ENCODE data around the gene CRABP1. TPM values are rescaled to one million over a fixed set of nuclear protein-coding genes. Genes with fewer than 3 reads are reported as not detected.

CRABP1 gene
- total RNA-seq, 1 donor from 2014 or later, result not detected

DNA sequence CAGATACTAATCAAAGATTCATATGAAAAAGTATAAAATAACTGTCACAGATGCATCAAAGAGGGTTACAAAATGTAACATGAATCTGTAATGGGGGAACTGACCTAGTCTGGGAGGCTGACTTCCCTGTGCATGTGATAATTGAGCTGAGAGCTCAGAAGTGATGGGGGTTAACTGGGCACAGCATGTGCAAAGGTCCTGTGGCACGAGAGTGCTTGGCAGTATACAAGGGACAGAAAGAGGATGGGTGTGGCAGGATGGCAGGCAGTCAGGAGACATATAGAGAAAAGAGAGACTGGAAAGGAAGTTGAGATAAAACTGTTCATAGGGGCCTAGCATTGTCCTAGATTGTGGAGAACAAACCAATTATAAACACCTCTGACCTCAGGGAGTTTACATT lies 50.1 kb downstream of the CRABP1 start:
- intact Hi-C loops (cut with DNase I), result no loop called here
- TF ChIP-seq, protein P1, sequence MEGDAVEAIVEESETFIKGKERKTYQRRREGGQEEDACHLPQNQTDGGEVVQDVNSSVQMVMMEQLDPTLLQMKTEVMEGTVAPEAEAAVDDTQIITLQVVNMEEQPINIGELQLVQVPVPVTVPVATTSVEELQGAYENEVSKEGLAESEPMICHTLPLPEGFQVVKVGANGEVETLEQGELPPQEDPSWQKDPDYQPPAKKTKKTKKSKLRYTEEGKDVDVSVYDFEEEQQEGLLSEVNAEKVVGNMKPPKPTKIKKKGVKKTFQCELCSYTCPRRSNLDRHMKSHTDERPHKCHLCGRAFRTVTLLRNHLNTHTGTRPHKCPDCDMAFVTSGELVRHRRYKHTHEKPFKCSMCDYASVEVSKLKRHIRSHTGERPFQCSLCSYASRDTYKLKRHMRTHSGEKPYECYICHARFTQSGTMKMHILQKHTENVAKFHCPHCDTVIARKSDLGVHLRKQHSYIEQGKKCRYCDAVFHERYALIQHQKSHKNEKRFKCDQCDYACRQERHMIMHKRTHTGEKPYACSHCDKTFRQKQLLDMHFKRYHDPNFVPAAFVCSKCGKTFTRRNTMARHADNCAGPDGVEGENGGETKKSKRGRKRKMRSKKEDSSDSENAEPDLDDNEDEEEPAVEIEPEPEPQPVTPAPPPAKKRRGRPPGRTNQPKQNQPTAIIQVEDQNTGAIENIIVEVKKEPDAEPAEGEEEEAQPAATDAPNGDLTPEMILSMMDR (IDR thresholded peaks at IDR 0.05), result no peak
- no peak for DNase-seq
- Histone ChIP-seq H3K27ac (no peak overlapping the region), H3K27me3 (peaks cover 9% of the 10 kb centered on the region), H3K9me3 (no peaks in the 10 kb centered on the region), H3K4me1 (no peaks in the 10 kb centered on the region), H3K36me3 (no peaks in the 10 kb centered on the region), H3K4me3 (no peak overlapping the region)
- ATAC-seq, result no peak

GRCh38 chr15:78390826-78391225 lies 50.7 kb downstream of the CRABP1 start:
- H3K4me3 ChIP-seq, result no peak overlapping the region
- no peaks in the 10 kb centered on the region for H3K36me3 ChIP-seq
- H3K4me1 ChIP-seq, result no peaks in the 10 kb centered on the region
- TF ChIP-seq, protein P1 (IDR thresholded peaks at IDR 0.05), result no peak
- DNase-seq (no peak), ATAC-seq (no peak)
- peaks cover 9% of the 10 kb centered on the region for H3K27me3 ChIP-seq
- intact Hi-C loops (cut with DNase I), result no loop called here
- no peak overlapping the region for H3K27ac ChIP-seq
- H3K9me3 ChIP-seq, result no peaks in the 10 kb centered on the region

- ATAC-seq, result no peak
- Histone ChIP-seq H3K4me3 (no peak overlapping the region), H3K4me1 (no peaks in the 10 kb centered on the region), H3K36me3 (no peaks in the 10 kb centered on the region), H3K27ac (no peak overlapping the region), H3K9me3 (no peaks in the 10 kb centered on the region), H3K27me3 (peaks cover 1% of the 10 kb centered on the region)
- DNase-seq, result no peak
- TF ChIP-seq, protein P1 (IDR thresholded peaks at IDR 0.05), result no peak
- intact Hi-C loops (cut with DNase I), result no loop called here
These were observed 51.6 kb downstream of the CRABP1 start for GRCh38 chr15:78391781-78392180.

GRCh38 chr15:78392430-78392829 lies 52.3 kb downstream of the CRABP1 start:
- H3K4me1 ChIP-seq, result no peaks in the 10 kb centered on the region

GRCh38 chr15:78393137-78393536 lies 53.0 kb downstream of the CRABP1 start:
- Histone ChIP-seq H3K36me3 (no peaks in the 10 kb centered on the region), H3K4me1 (no peaks in the 10 kb centered on the region), H3K4me3 (no peak overlapping the region), H3K27ac (no peak overlapping the region), H3K27me3 (no peaks in the 10 kb centered on the region), H3K9me3 (no peaks in the 10 kb centered on the region)
- intact Hi-C loops (cut with DNase I), result no loop called here
- TF ChIP-seq, protein P1 (IDR thresholded peaks at IDR 0.05), result no peak
- DNase-seq (no peak), ATAC-seq (no peak)

More at GRCh38 chr15:78392430-78392829, 52.3 kb downstream of the CRABP1 start:
- no peak for ATAC-seq
- Histone ChIP-seq H3K27me3 (no peaks in the 10 kb centered on the region), H3K4me3 (no peak overlapping the region), H3K27ac (no peak overlapping the region), H3K9me3 (no peaks in the 10 kb centered on the region), H3K36me3 (no peaks in the 10 kb centered on the region)
- no peak for DNase-seq
- intact Hi-C loops (cut with DNase I), result no loop called here
- TF ChIP-seq, protein P1 (IDR thresholded peaks at IDR 0.05), result no peak

DNA sequence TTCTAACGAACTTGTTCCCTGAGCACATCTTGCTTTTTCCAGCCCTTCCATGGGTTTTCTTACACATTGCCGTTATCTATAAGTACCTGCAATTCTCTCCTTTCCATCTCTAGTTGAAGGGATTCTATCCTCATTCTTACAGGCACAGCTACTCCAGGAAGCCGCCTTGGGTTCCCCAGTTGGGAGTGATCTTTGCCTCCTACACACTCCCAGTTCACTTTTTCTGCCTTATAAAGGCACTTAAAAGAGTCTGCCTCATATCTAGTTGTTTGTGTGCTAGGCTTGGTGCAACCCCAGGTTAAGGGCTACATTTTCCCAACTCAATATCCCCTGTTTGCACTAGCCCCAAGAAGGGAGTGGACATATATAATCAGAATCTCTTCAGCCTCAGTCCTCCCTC lies 53.9 kb downstream of the CRABP1 start:
- H3K27me3 ChIP-seq, result no peaks in the 10 kb centered on the region
- no peak for DNase-seq
- H3K9me3 ChIP-seq, result no peaks in the 10 kb centered on the region
- no peak for ATAC-seq
- no peak overlapping the region for H3K4me3 ChIP-seq
- H3K36me3 ChIP-seq, result no peaks in the 10 kb centered on the region
- TF ChIP-seq, protein P1 (IDR thresholded peaks at IDR 0.05), result no peak
- no peaks in the 10 kb centered on the region for H3K4me1 ChIP-seq
- intact Hi-C loops (cut with DNase I), result no loop called here
- H3K27ac ChIP-seq, result no peak overlapping the region
